AG20443 (cell line): ENCODE results near the gene METAP1D.
"Not testable (repeated sequence)": the region's sequence is repeated elsewhere in the genome, so short reads cannot be mapped to it uniquely, and the experiment has no call there.

ENCODE experiments used
- DNase-seq: peaks from one replicate; pipeline ENCODE4 v3.0.0; 2012; ENCODE audit warnings: low spot score, mixed read lengths

The METAP1D gene

DNA sequence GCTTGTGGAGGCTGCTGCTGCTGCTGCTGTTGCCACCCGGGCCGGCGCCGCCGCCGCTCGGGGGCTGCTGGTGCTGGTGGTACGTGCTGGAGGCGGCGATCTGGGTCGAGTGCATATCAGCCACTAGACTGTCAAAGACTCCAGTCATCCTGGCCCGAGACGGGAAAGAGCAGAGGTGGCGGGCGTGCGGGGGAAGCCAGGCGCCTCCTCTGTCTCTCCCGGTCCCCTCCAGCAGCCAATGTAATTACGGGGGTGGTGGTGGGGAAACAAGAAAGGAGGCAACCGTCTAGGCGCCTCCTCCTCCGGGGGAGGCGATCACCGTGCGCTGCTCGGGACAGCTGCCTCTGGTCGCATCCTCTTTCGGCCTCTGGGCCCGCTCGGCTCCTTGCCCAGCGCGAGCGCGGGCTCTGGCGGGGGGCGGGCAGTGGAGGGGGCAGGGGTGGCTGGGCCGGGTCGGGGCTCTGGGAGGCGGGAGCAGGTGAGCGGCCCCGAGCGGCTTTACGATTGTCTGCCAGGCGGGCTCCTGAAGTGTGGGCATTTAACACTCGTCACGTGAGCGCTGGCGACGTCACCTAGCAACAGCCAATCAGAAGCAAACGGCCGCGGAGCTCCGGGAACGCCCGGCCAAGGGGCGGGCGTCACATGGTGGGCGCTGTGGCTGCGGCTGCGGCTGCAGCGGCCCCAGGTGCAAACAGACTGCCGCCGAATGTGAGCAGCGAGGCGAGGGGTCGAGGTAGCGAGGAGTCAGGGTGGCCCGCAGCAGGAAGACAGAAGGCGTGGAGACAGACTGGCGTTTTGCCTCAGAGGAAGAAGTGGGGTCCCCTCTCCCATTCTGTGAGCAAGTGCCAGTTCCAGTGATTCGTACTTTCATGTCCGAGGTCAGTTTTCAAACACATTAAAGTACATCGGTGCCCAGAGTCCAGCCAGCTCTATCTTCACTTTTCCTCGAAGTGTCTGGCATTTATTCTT, 102.9 kb downstream of the METAP1D start, which contains the start of gene DLX2:
Gene DLX2 (minus strand): TSS at position 510 of the 969 bp plus-strand sequence. CDS start 362 bp downstream, at position 148.
- peak; percentile 92 for DNase-seq

DNA sequence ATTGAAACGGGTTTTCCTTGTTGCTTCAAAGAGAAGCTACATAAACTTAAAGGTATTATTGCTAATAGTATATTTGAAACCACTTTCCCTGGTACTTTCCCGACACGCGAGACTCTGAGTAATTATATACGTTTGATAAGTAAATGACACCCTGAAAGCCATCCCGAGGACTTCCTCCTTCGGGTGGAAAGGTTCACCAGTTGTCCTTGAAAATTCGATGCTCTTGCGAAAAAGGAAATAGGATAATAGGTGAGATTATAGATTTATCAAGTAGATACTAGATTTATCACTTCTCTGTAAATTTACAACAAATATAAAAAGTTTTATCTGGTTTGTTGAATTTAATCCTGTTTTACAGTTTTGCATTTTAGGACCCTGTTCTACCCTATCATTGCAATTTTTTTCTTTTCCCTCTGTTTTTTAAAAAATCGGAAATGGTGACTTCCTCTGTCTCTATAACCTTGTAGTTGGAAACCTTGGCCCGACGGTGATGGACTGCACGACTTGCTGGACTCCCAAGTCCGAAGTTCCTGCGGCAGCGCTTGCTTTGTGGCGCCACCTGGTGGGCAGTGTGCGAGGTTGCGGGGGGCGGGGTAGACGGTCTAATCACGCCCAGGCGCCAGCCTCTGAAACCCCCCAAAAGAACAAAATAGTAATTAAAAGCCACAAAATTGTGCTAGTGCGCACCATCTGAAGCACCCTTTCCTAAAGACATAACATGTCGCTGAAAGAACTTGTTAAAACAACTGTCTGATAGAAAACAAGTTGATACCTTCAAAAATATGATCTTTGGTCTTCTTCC, 103.9 kb downstream of the METAP1D start:
- peak; percentile 90 for DNase-seq

DNA sequence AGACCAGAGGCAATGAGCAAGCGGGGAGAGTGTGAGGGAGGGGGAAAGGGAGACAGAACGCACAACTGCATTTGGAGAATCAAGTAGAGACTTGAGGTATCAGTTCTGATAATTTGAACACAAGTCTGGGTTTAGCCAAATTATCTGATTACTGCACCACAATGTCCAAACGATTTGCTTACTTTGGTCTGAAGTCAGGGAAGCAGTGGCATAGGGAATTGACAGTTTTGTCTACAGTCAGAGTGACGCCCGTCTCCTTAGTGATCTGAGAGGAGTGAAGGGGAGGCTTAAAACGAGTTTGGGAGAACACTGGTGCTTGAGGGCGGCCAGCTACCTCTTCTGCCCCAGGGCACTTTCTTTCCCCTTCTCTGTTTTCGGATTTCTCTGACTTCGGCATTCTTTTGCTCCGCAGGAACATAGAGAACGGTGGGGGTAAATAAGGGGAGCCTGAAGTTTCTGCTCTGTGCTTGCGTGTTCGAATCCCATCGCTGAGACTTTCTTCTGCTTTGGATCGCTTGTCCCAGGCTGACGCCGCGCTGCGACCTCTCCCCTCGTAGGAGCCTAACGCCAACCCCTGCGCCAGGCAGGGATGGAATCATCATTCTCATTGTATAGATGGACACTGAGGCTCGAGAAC, 105.8 kb downstream of the METAP1D start:
- DNase-seq: peak; percentile 4

DNA sequence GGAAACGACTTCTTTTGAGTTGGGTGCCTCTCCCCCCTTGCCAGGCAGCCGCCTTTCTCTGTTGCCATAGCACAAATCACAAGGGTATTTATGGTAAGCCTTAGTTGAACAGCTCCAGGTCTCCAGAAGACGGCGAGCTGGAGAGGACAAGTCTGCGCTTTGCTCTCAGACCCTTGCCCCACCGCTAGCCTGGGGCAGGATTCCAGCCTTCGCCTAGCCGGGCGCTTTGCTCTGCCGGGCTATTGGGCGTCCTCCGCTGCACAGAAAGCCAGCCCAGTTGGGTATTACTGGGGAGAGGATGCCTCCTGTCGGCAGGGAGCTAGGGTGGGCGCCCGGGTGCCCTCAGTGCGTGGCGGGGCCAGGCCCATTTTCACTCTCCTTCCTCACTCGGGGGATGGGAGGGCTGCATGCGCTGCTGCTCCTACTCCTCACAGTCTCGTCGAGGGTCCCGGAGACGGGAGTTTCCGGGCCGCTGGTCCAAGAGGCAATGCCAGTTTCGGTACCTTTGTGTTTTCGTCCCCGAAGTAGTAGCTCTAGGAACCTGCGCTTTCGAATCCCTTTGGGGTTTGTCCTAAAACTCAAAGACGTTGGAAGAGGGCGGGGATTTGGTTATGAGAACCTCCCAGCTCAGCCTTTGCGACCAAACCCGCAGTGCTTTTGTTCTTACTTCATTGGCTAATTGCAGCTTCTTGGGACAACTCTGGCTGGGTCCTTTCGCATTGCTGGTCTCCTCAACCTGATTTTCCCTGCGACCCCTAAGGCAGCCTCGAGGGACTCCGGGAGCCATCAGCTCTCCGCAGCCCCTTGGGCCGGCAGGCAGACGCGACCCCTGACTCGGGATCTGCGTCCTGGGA, 106.6 kb downstream of the METAP1D start:
- DNase-seq: peak; percentile 79

DNA sequence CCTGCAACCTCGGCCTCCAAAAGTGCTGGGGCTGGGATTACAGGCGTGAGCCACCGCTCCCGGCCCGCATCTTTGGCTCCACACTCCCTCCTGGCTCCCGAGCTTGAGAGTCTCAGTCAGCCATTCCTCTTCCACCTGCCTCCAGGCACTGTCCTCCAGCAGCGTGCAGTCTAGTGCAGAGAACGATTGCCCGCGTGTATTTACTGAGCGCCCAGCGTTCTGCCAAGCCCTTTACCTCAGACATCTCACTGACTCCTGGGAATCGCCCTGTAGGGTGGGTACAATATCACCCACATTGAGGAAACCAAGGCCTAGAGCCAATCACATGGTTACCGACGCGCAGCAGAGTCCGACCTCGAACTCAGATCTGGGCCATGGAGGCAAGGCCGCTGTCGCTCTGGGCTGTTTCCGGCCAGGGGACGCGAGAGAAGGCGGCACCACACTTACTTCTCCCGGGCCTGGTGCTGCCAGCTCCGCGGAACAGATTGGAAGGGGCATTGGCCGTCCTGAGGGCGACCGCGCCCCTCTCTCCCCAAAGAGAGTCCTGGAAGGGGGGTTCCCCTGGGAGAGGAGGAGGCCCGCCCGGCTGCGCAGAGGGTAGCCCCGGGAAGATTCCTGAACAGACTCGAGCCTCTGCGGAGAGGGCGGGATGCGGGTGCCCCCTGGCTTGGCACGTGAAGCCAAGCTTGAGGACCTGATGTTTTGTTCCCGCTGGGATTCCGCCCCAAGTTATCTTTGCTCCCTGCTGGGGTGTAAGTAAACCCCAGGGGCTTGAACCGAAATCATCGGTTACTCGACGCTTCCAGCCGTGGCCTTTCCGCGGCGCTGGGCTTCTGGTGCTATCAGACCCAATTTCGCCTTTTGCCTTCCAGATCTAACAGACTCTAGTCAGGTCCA, 108.2 kb downstream of the METAP1D start:
- no peak for DNase-seq

DNA sequence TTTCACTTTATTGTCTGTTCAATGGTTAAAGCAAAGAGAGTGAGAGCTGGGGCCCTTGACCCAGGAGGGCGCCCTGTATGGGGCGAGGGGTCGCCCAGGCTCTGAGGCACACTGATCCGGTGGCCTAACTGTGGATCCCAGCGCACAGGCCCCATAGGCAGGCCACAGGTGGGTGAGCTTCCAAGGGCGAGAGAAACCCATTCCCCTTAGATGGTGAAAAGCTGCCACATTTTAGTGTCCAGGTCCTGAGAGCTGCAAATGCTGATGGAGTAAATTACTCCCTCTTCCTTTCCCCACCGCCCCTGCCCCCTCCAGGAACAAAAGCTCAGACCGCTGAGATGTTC, 108.8 kb downstream of the METAP1D start:
- DNase-seq: no peak

DNA sequence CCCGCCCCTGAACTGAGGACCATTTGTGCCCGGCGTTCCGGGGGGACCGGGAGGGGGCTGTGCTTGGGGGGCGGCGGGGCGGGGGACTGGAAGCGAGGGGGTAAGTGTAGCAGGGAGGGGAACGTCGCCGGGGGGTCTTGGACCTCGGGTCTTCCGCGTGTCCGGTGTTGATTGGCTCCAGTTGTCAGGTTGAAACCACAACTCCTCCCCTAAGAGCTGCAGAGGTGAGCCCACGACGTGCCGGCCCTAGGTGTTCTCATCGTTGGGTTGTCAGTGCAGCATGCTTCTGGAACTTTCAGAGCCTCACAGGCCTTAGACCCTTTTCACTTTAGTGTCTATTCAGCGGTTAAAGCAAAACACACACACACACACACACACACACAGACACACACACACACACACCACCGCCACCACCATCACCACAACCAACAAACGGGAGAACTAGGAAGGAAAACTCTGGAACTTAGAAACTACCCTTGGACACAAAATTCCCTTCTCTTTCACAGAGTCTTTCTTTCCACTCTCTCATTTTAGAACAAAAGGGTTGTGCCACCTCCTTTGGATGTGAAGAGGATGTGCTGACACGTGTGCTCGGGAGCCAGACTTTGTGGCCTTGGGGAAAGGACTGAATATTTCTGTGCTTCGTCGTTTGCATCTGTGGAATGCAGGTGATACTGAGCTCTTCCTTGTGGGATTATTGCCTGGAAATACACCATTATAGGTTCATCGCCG, 109.7 kb downstream of the METAP1D start:
- no peak for DNase-seq

DNA sequence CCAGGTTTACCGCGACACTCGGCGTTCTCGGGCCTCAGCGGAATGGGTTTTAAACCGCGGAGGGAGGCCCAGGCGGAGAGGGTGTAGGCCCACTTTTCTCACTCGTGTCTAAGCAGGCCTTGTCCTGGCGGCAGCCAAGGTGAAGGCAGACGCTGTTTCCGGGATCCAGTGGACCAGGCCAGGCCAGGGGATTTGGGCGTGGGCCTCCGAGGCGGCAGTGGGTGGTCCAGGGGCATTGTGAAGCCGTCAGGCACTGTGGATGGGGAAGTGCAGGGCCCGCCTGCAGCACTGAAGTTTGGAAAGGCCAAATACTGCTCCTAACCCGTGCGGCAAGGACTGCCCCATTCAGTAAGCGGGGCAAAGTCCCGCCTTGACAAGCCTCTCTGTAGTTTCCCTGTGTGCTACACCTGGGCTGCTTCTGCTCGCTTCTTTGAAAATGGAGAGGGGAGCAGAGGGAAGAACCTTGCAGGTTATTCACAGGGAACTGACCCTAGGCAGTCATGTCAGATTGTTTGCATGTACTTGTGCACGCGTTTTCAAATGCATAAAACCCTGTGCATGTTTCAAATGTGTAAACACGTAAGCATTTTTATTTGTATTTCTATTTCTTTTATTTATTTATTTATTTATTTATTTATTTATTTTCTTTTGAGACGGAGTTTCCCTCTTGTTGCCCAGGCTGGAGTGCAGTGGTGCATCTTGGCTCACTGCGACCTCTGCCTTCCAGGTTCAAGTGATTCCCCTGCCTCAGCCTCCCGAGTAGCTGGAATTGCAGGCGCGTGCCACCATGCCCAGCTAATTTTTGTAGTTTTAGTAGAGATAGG, 110.4 kb downstream of the METAP1D start:
- no peak for DNase-seq

DNA sequence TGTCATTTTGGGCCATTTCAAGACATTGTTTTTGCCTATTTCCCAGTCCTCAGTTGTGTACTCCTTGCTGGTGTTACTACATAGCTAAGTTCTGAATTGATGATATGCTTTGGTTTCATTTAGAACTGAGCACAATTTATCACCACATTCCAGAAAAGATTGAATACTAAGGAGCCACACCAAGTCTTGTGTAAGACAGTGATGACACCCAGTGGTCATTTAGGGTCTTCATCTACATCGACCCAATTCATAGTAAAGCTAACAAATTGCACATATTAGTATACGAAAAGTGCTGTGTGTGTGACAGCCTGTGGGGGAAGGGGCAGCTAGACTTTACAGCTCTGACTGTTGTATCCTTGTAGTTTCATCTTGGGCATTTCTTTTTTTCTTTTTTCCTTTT, 113.9 kb downstream of the METAP1D start:
- peak; percentile 35 for DNase-seq

DNA sequence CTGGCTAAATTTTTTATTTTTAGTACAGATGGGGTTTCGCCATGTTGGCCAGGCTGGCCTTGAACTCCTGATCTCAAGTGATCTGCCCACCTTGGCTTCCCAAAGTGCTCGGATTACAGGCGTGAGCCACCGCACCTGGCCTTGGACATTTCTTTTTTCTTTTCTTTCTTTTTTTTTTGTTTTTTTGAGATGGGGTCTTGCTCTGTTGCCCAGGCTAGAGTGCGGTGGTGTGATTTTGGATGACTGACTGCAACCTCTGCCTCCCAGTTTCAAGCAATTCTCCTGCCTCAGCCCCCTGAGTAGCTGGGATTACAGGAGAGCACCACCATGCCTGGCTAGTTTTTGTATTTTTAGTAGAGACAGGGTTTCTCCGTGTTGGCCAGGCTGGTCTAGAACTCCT, 114.4 kb downstream of the METAP1D start:
- not testable (repeated sequence) for DNase-seq

DNA sequence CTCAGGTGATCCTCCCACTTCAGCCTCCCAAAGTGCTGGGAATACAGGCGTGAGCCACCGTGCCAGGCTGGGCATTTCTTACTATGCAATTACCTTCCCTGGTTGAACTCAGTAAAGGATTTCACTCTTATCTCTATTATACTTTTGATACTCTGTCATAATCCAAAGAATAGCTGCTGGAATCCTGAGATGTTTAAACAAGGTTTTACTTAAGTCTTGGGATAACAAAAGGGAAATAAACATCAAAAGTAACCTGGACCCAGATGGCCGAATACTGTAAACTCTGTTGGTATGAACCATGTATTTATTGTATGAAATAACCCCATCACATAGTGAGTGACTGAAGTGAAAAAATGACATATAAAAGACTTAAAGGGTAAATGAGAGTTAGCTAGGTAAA, 114.8 kb downstream of the METAP1D start:
- no peak for DNase-seq

DNA sequence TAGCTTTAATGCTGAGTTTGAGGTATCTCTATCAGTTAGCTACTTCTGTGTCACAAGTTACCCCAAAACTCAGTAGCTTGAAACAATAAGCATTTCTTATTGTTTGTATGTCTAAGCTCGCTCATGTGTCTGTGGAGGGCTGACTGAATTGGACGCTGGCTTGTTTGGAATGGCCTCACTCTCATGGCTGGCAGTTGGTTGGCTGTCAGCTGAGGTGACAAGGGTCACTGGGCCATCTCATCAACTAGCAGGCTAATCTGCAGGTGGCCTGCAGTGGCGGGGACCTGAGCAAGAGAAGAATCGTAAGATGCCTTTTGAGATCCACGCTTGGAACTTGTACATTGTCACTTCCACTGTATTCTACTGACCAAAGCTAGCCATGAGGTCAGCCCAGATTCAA, 116.4 kb downstream of the METAP1D start:
- no peak for DNase-seq

DNA sequence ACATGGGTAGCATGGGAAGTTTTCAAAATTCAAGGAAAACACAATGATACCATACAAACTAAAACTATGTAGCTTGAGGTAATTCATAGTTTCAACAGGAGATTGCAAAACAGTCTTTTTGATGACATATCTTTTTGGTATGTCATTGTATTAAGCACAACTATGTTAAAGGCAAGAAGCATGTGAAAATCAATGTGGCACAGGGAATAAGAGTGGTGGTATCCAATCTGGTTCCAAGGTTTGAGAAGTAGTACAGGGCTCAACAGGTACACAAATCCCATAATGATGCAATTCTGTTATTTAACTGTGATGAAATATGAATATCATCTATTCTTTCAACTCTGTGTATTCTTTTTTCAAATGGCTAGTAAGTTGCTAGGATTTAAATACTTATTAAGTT, 119.3 kb downstream of the METAP1D start:
- peak; percentile 34 for DNase-seq

DNA sequence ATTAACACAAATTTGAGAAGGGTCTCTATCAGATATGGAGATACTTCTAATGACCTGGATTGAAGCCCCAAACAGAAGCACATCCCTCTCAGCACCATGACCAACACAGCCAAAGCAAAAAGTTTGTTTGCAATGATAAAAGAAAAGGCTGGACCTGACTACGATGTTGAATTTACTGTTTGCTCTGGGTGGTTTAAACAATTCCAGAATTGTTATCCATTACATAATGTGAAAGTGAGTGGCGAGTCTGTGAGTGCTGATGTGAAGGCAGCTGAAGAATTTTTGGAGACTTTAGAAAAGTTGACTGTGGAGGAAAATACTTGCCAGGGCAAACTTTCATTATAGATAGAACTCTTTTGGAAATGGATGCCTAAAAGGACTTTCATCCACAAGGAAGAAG, 120.4 kb downstream of the METAP1D start:
- DNase-seq: no peak

DNA sequence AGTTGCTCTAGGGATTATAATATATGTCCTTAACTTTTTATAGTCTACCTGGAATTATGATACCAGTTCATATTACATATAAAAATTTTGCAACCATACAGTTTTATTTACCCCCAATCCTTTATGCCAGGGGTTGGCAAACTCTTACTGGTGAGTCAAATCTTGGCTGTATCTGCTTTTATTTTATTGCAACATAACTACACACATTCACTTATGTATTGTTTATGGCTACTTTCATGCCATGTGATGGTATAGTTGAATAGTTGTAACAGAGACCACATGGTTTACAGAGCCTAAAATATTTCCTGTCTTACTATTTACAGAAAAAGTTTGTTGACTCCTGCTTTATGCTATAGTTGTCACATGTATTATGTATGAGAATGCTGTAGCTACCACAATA, 128.7 kb downstream of the METAP1D start:
- DNase-seq: no peak

DNA sequence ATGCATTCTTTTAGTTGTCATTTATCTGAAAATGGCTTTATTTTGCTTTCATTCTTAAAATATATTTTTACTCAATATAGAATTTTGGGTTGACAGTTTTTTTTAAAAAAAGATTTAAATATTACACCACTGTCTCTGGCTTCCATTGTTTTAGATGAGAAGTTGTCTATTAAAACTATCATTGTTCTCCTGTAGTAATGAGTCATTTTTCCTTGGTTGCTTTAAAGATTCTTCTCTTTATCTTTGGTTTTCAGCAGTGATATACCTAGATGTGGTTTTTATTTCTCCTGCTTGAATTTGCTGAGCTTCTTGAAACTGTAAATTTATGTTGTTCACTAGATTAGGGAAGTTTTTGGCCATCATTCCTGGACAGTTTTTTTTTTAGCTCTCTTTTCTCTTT, 129.7 kb downstream of the METAP1D start:
- no peak for DNase-seq
